Spinal cord (tissue), 10 donors: Measurements from ENCODE around the gene MTRF1. TPM values are rescaled to one million over a fixed set of nuclear protein-coding genes. Genes with fewer than 3 reads are reported as not detected.
A peak's percentile ranks its signal among the peaks of the same experiment; 100 is the strongest.

Source experiments
- DNase-seq, 6 donors: peaks; one replicate each; pipeline versions ENCODE4 v3.0.0 to v3.0.0-alpha.2; 2013 to 2015; ENCODE audit warnings: low spot score in 6 of 6, low read depth in 4 of 6
- H3K27ac ChIP-seq: one replicate; pipeline ENCODE4 v1.5.1; 2013; ENCODE audit warnings: low read depth, low read length, control low read depth
- H3K27me3 ChIP-seq: one replicate; pipeline ENCODE4 v1.6.1; 2013; ENCODE audit warnings: low read length; ENCODE audit not compliant: control insufficient read depth, insufficient read depth
- H3K36me3 ChIP-seq: one replicate; pipeline ENCODE4 v1.6.1; 2013; ENCODE audit warnings: low read length; ENCODE audit not compliant: control insufficient read depth, insufficient read depth
- H3K4me1 ChIP-seq: one replicate; pipeline ENCODE4 v1.6.1; 2013; ENCODE audit warnings: low read length; ENCODE audit not compliant: control insufficient read depth, insufficient read depth
- H3K4me3 ChIP-seq: one replicate; pipeline ENCODE4 v1.5.1; 2013; ENCODE audit warnings: low read depth, low read length, control low read depth
- H3K9me3 ChIP-seq: one replicate; pipeline ENCODE4 v1.6.1; 2013; ENCODE audit warnings: low read length; ENCODE audit not compliant: control insufficient read depth, insufficient read depth
- WGBS: methylation state at CpG from one replicate; pipeline ENCODE4 v1.1.5; 2013; ENCODE audit warnings: missing lambda C conversion rate; ENCODE audit not compliant: insufficient coverage; 5-methylcytosine and 5-hydroxymethylcytosine counted together
- polyA plus RNA-seq, 2 donors: library from polyadenylated mRNA; unstranded; fragments of 120-200 nt; gene quantifications; one replicate each; pipeline ENCODE4 v1.2.1, GENCODE V29; 2013; ENCODE audit not compliant: insufficient read length in 2 of 2
- total RNA-seq, 2 donors: library from RNA; depleted of rRNA in 1 of 2; stranded (reverse); fragments of 120-200 nt in 1 of 2; fragments of >200 nt in 1 of 2; gene quantifications; one replicate each; pipeline versions ENCODE4 v1.2.3 to v1.2.4, GENCODE V29; 2013 to 2014
- donor health status: healthy.

MTRF1 gene
- total and polyA plus RNA-seq, 4 donors: 12.2 to 17.4 (median 16.1) TPM

DNA sequence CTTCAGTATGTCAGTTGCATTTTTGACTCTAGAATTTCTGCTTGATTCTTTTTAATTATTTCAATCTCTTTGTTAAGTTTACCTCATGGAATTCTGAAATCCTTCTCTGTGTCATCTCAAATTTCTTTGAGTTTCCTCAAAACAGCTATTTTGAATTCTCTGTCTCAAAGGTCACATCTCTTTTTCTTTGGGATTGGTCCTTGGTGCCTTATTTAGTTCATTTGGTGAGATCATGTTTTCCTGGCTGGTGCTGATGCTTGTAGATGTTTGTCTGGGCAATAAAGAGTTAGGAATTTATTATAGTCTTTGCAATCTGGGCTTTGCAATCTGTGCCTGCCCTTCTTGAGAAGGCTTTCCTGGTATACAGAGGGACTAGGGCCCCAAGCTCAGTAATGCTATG is 50.5 kb downstream of the MTRF1 start:
- Histone ChIP-seq H3K27ac (no peak overlapping the region), H3K4me3 (no peak overlapping the region), H3K27me3 (no peaks in the 10 kb centered on the region), H3K4me1 (peaks cover 2% of the 10 kb centered on the region), H3K9me3 (peaks cover 6% of the 10 kb centered on the region), H3K36me3 (no peaks in the 10 kb centered on the region)
- no peak for DNase-seq

DNA sequence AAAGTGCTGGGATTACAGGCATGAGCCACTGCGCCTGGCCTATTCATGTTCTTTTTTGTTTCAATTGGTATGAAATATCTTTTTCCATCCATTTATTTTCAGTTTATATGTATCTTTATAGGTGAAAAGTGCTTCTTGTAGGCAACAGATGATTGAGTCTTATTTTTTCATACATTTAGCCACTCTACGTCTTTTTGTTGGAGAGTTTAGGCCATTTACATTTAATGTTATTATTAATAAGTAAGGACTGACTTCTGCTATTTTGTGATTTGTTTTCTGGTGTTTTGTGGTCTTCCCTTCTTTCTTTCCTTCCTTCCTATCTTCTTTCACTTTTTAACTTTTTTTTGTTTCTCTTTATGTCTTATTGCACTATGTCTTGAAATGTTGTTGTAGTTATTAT is 52.3 kb downstream of the MTRF1 start:
- WGBS: no CpG with 5 or more reads among the region's 2 CpGs
- DNase-seq: no peak
- Histone ChIP-seq H3K27ac (no peak overlapping the region), H3K36me3 (no peaks in the 10 kb centered on the region), H3K27me3 (no peaks in the 10 kb centered on the region), H3K9me3 (peaks cover 6% of the 10 kb centered on the region), H3K4me1 (peaks cover 2% of the 10 kb centered on the region), H3K4me3 (no peak overlapping the region)

DNA sequence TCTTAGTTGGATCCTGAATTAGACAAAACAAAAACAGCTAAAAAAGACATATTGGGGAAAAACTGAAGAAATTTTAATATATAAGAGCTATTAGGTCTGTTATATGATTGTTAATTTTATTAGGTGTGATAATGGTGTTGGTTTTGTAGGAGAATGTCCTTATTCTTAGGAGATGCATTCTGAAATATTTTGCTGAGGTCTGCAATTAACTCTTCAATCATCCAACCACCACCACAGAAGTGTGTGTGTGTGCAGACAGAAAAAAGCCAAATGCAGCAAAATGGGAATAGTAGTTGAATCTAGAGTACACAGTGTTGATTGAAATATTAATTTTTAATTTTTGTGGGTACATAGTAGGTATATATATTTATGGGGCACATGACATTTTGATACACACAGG is 56.9 kb downstream of the MTRF1 start:
- no peak overlapping the region for H3K4me3 ChIP-seq
- DNase-seq: no peak
- H3K27me3 ChIP-seq: no peaks in the 10 kb centered on the region
- no peak overlapping the region for H3K27ac ChIP-seq
- no peaks in the 10 kb centered on the region for H3K4me1 ChIP-seq
- H3K36me3 ChIP-seq: no peaks in the 10 kb centered on the region
- H3K9me3 ChIP-seq: peaks cover 6% of the 10 kb centered on the region

DNA sequence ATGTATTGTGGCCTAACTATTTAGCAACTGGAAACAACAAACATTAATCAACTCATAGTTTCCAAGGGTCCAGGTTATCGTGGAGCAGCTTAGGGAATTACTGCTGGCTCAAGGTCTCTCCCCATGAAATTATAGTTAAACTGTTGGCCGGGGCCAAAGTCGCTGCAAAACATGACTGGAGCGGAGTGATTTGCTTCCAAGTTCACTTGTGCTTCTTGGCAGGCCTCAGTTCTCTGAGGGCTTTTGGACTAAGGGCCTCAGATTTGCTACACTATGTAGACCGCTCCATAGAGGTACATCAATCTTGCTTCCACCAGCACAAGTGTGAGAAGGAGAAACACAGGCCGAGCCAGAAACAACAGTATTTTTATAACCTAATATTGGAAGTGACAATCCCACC is 59.6 kb downstream of the MTRF1 start:
- Histone ChIP-seq H3K4me3 (no peak overlapping the region), H3K27ac (no peak overlapping the region), H3K9me3 (peaks cover 3% of the 10 kb centered on the region), H3K36me3 (no peaks in the 10 kb centered on the region), H3K27me3 (no peaks in the 10 kb centered on the region), H3K4me1 (no peaks in the 10 kb centered on the region)
- peak in 1 of 6 donors; percentile 35 for DNase-seq
- 89% methylated on average over 4 of the region's 6 CpGs for WGBS

DNA sequence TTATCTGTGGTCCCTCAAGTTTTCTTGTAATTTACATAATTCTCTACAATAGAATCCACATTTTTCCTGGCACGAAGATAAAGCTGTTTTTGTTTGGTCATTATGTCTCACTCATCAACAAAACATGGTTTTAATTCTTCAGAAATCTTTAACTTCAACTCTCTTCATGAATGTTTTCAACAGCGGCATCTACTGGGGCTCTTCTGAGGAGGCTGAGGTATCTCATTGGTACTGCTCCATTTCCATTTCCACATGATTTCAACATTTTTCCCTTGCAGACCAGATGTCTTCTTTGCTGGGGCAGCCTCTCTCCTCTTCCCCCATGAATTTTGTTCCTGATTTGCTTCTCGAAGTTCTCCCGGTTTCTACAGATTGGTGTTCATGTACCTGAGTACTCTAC is 63.2 kb downstream of the MTRF1 start:
- no peaks in the 10 kb centered on the region for H3K36me3 ChIP-seq
- no peak for DNase-seq
- WGBS: 95% methylated on average over 4 of the region's 4 CpGs

DNA sequence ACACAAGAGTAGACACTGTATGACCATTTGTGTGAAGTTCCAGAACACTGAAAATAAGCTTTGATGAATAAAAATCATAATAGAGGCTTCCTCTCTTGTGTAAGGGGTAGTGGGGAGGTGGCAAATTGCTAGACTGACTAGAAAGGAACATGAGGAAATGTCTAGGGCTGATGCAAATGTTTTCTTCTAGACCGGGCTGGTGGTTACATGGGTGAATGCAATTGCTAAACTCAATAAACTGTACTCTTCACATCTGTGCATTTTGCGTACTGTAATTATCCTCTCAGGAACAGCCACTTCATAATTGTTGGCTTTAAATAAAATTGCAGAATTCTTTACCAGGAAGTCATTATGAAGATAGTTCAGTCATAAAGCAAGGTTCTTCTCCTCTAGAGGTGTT is 63.9 kb downstream of the MTRF1 start:
- H3K27me3 ChIP-seq: no peaks in the 10 kb centered on the region
- H3K36me3 ChIP-seq: no peaks in the 10 kb centered on the region
- WGBS: no CpG with 5 or more reads among the region's 2 CpGs
- no peak overlapping the region for H3K4me3 ChIP-seq
- no peaks in the 10 kb centered on the region for H3K4me1 ChIP-seq
- no peak overlapping the region for H3K27ac ChIP-seq
- no peaks in the 10 kb centered on the region for H3K9me3 ChIP-seq
- no peak for DNase-seq

More for the DNA sequence above, 63.2 kb downstream of the MTRF1 start:
- H3K27ac ChIP-seq: no peak overlapping the region
- H3K4me3 ChIP-seq: no peak overlapping the region
- H3K4me1 ChIP-seq: no peaks in the 10 kb centered on the region
- no peaks in the 10 kb centered on the region for H3K27me3 ChIP-seq
- no peaks in the 10 kb centered on the region for H3K9me3 ChIP-seq

DNA sequence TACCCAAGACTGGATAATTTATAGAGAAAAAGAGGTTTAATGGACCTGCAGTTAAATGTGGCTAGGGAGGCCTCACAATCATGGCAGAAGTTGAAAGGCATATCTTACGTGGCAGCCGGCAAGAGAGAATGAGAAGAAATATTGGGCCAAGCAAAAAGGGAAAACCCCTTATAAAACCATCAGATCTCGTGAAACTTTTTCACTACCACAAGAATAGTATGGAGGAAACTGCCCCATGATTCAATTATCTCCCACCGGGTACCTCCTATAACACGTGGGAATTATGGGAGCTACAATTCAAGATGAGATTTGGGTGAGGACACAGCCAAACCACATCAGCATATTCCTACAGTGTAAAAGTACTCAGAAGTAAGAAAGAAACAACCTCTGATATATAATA is 64.3 kb downstream of the MTRF1 start:
- no peaks in the 10 kb centered on the region for H3K27me3 ChIP-seq
- H3K4me1 ChIP-seq: peaks cover 2% of the 10 kb centered on the region
- no peak overlapping the region for H3K4me3 ChIP-seq
- no peak overlapping the region for H3K27ac ChIP-seq
- H3K9me3 ChIP-seq: no peaks in the 10 kb centered on the region
- no CpG with 5 or more reads among the region's 5 CpGs for WGBS
- no peaks in the 10 kb centered on the region for H3K36me3 ChIP-seq
- DNase-seq: no peak

DNA sequence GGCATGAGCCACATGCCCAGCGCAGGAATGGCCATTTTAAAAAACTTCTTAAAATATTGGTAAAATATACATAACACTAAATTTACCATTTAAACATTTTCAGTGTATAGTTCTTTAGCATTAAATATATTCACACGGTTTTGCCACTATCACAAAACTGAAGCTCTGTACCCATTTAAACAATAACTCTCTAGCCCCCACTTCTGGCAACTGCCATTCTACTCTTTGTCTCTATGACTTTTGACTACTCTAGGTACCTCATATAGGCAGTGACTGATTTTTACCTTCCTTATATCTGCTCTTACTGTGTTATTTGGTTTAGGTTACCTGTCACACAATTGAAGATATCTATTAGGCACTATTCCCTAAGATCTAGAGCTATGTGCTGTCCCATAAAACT is 66.8 kb downstream of the MTRF1 start:
- no peaks in the 10 kb centered on the region for H3K9me3 ChIP-seq
- H3K27ac ChIP-seq: no peak overlapping the region
- H3K36me3 ChIP-seq: no peaks in the 10 kb centered on the region
- H3K27me3 ChIP-seq: no peaks in the 10 kb centered on the region
- no CpG with 5 or more reads among the region's 2 CpGs for WGBS
- no peak overlapping the region for H3K4me3 ChIP-seq
- DNase-seq: no peak
- peaks cover 14% of the 10 kb centered on the region for H3K4me1 ChIP-seq

DNA sequence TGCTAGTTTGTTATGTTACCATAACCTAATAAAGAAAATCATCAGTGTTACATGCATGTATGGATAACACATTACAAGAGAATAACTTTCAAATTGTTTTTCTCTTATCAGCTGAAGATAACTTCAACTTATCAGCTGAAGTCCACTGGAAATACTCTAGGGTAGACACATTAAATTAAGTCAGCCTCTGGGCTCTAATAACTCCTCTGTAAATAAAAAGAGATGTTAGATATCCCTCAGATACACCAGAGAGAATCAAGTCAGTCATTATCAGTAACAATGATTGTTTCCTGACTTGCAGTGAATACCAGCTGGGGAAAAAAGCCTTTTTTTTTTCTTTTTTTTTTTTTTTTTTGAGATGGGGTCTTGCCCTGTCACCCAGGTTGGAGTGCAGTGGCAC is 67.4 kb downstream of the MTRF1 start:
- no peak overlapping the region for H3K4me3 ChIP-seq
- H3K27ac ChIP-seq: no peak overlapping the region
- H3K36me3 ChIP-seq: no peaks in the 10 kb centered on the region
- peaks cover 14% of the 10 kb centered on the region for H3K4me1 ChIP-seq
- H3K27me3 ChIP-seq: no peaks in the 10 kb centered on the region
- DNase-seq: no peak
- no peaks in the 10 kb centered on the region for H3K9me3 ChIP-seq

DNA sequence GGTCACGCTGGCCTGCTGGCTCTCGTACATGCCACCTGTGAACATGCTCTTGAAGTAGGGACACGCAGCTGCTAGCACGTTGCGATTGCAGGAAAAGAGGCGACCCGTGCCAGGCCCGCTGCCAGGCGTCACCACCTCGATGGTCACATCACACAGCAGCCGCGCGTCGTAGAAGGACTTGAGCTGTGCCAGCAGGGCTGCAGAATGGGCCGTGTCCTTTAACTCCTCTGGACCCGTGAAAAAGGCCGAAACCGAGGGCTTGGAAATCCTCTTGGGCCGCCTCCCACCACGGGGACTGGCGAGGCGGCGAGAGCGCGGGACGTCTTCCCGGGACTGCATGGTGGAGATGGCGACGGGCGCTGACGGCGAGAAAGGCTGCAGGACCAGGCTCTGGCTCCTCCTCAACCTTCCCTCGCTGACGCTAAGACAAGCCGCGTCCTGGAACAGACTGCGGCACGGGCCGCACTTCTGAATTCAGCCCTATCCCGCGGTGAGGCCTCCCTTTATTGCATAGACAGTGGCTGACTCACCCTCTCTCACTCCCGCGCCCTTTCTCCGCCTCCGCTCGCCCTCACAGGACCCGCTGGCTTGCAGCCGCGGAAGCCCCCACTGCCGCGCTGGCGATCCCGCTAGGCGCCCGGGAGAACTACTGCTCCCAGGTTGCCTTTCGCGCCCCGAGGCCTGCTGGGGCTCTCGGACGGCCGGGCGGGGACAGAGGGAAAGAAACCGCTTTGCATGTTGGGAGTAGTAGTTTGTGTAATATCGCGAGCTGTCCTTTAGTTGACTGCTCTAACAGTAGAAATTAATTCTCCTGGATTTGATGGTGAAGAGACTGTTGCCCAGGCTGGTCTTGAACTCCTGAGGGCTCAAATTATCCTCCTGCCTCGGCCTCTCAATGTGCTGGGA is 69.2 kb downstream of the MTRF1 start, which contains the start of gene KBTBD7:
KBTBD7 (minus strand) TSS at position 651 of the 906 bp plus-strand sequence; CDS start at position 339, 312 bp downstream.
- WGBS: 5% methylated on average over 64 of the region's 66 CpGs
- Histone ChIP-seq H3K9me3 (no peaks in the 10 kb centered on the region), H3K27ac (peak within 1 kb of the TSS; percentile 95), H3K36me3 (no peaks in the 10 kb centered on the region), H3K27me3 (no peaks in the 10 kb centered on the region), H3K4me1 (peaks cover 14% of the 10 kb centered on the region), H3K4me3 (peak within 1 kb of the TSS; percentile 86)
- peak; percentile 84 to 98 (median 89) for DNase-seq
